Gastrocnemius medialis (tissue), 4 donors: ENCODE data around the gene CEBPG.

Experiments used
- POLR2A ChIP-seq, 2 donors: fragments of 450-650 bp; IDR thresholded peaks; one replicate each; pipeline ENCODE4 v1.6.1; 2017; ENCODE audit warnings: antibody characterized with exemption in 2 of 2, mild to moderate bottlenecking in 2 of 2, moderate library complexity in 2 of 2
- TF ChIP-seq, protein P1 (sequence below), 5 experiments: fragments of 450-650 bp in 3 of 5; fragments of 200-600 bp in 2 of 5; sonication (generic) in 2 of 5; IDR thresholded peaks in 4 of 5; conservative IDR thresholded peaks in 1 of 5; 1 replicate in 4 of 5; 2 replicates in 1 of 5; pipeline ENCODE4 v1.5.1; 2016 to 2019; ENCODE audit warnings: antibody characterized with exemption in 5 of 5, mild to moderate bottlenecking in 3 of 5, moderate library complexity in 3 of 5

DNA sequence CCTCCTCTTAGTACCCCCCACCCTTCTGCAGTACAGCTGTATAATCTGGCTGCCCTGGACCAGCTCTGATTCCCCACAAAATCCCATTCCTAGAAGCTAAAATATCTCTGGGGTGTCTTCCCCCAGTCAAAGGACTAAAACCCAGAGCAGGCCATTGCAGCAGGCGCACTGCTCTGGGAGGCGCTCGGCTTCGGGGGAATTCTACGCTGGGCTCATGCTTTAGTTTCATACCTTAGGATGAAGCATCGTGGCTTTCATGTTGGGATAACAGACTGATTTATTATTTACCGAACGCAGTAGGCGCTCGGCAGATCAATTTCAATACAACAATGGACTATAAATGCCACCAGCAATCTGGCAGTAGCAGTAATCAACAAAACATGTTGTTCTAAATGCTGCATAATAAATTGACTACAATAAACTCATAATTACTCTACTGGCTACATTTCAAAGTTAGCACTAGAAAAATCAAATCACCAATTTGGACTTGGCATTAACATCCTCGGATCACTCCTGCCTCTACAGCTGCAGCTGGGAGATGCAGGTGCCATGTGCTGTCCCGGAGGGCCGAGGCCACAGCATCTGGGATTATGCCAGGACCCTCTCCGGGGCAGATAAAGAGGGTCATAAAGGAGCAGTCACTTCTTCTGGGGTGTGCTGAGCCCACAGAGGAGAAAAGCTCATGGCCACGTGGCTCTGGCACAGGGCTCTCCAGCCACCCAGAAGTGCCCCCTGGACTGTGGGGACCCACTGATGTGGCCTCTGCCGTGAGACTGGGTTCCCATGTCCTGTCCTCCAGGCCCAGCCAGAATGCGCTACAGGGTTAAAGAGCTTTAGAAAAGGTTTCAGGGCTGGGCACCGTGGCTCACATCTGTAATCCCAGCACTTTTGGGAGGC, 35.3 kb downstream of the CEBPG start:
- TF ChIP-seq, protein P1, sequence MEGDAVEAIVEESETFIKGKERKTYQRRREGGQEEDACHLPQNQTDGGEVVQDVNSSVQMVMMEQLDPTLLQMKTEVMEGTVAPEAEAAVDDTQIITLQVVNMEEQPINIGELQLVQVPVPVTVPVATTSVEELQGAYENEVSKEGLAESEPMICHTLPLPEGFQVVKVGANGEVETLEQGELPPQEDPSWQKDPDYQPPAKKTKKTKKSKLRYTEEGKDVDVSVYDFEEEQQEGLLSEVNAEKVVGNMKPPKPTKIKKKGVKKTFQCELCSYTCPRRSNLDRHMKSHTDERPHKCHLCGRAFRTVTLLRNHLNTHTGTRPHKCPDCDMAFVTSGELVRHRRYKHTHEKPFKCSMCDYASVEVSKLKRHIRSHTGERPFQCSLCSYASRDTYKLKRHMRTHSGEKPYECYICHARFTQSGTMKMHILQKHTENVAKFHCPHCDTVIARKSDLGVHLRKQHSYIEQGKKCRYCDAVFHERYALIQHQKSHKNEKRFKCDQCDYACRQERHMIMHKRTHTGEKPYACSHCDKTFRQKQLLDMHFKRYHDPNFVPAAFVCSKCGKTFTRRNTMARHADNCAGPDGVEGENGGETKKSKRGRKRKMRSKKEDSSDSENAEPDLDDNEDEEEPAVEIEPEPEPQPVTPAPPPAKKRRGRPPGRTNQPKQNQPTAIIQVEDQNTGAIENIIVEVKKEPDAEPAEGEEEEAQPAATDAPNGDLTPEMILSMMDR (IDR thresholded peaks at IDR 0.05 in 4 of 5, conservative IDR thresholded peaks at IDR 0.05 in 1 of 5): no peak
- no peak for TF ChIP-seq POLR2A (IDR thresholded peaks at IDR 0.05)
